Measurements from ENCODE around the gene GDPGP1.
"Not testable (repeated sequence)": the region's sequence is repeated elsewhere in the genome, so short reads cannot be mapped to it uniquely, and the experiment has no call there.

GDPGP1 gene

DNA sequence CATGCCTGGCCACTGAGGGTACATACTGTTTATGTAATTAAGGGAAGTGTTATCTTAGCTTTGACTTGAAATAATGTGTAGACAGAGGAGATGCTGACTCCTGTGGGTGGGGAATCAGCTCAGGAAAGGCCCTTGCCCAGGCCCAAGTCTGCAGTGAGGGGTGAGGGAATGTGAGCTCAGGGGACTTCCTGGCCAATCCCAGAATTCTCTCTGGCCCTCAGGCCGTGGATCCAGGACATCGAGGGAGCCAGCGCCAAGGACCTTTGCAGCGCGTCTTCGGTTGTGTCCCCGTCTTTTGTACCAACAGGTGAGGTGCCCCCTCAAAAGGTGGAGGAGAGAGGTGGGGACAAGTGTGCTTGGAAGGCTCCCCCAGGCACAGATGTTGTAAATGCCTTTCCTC lies 6.7 kb upstream of the GDPGP1 start:
- no peak for FAIRE-seq

DNA sequence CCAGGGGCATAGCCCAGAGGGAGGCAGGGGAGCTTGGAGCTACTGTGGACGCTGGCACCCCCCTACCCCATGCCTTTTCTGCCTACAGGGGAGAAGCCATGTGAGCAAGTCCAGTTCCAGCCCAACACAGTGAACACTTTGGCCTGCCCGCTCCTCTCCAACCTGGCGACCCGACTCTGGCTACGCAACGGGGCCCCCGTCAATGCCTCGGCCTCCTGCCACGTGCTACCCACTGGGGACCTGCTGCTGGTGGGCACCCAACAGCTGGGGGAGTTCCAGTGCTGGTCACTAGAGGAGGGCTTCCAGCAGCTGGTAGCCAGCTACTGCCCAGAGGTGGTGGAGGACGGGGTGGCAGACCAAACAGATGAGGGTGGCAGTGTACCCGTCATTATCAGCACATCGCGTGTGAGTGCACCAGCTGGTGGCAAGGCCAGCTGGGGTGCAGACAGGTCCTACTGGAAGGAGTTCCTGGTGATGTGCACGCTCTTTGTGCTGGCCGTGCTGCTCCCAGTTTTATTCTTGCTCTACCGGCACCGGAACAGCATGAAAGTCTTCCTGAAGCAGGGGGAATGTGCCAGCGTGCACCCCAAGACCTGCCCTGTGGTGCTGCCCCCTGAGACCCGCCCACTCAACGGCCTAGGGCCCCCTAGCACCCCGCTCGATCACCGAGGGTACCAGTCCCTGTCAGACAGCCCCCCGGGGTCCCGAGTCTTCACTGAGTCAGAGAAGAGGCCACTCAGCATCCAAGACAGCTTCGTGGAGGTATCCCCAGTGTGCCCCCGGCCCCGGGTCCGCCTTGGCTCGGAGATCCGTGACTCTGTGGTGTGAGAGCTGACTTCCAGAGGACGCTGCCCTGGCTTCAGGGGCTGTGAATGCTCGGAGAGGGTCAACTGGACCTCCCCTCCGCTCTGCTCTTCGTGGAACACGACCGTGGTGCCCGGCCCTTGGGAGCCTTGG lies 5.9 kb upstream of the GDPGP1 start:
- no peak for FAIRE-seq

DNA sequence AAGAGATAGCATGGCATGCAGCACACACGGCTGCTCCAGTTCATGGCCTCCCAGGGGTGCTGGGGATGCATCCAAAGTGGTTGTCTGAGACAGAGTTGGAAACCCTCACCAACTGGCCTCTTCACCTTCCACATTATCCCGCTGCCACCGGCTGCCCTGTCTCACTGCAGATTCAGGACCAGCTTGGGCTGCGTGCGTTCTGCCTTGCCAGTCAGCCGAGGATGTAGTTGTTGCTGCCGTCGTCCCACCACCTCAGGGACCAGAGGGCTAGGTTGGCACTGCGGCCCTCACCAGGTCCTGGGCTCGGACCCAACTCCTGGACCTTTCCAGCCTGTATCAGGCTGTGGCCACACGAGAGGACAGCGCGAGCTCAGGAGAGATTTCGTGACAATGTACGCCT lies 5.0 kb upstream of the GDPGP1 start:
- no peak for FAIRE-seq

DNA sequence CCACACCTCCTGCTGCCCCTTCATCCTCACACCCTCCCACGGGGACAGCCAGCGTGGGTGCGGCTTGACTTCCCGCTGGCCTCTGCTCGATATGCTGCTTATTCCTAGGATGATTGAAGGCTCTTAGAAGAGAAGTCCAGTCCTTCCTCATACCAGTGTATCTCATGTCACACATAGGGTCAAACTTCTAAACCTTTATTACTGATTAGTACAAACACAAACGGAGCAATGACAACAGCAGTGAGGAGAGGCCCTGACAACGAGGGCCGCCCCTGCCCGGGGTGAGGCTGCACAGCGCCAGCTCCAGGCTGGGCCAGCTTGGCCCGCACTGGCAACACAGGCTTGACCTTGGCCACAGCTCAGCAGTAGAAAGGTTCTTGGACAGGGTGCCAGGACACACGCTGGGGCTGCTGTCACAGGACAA lies 3.9 kb upstream of the GDPGP1 start:
- FAIRE-seq: no peak

DNA sequence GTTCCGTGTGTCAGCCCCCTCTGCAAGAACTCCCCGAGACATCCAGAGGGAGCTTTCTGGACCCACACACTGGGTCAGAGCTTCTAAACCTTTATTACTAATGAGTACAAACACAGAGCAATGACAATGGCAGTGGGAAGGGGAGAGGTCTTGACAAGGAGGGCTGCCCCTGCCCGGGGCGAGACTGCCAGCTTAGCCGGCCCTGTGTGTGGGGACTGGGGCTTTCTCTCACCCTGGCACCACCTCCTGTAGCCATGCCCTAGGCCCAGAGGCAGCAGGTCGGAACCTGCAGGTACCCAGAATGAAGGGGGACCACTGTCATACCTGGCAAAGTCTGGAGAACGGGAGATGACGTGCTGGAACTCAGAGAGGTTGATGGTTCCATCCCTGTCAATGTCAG lies 3.4 kb upstream of the GDPGP1 start:
- FAIRE-seq: no peak

DNA sequence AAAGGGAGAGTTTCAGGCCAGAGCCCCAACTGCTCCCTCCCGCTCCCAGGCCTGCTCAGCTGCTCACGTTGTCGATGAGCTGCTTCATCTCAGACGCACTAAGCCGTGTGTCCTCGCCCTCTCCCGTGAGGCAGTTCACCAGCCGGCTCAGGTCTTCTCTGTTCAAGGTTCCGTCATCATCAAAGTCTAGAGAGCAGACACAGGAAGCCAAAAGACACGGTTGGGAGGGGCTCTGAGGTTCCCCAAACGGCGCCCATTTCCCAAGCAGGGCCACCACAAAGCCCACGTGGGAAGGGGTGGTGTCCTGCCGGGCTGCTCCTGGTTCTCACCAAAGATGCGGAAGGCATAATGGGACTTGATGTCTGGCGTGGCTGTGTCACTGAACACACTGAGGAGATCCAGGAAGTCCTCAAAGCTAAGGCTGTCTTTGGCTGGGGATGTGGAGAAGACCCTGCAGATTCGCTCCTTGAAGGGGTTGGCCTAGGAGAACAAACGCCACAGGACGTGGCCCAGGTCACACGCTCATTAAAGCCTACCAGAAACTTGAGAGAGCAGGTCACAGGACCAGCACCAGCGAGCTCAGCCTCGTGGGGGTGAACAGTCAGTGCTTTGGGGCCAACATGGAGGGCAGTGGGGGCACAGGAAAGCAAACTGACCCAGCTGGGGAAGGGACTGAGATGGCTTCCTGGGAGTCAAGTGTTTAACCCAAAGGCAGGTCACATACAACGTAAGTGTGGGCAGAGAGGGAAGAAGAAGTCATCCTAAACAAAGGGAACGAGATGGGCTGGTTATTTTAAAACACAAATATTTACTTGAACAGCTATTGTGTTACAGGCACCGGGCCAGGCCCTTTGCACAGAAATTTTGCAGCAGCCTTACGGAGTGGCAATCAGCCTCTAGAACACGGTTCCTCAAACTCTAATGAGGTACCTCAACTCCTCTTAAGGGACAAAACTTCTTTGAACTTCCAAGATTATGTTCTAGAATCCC lies 2.7 kb upstream of the GDPGP1 start:
- FAIRE-seq: no peak

DNA sequence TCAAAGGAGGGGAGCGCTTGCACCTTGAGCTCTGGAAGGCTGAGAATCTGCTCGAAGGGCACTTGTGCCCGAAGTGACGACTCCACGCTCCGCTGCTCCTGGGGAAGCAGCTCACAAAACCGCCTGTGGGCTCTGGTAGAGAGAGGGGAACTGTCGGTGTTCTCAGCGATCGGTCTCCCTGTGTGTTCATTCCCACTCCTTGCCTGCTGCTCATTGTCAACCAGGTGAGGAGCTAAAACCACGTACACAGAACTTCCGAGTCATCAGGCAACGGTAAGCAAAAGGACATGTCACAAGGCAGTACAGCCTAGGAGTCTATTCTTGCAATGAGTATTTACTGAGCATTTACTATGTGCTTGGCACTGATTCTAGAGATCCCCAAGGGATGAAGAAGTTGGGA lies 1.8 kb upstream of the GDPGP1 start:
- FAIRE-seq: no peak

DNA sequence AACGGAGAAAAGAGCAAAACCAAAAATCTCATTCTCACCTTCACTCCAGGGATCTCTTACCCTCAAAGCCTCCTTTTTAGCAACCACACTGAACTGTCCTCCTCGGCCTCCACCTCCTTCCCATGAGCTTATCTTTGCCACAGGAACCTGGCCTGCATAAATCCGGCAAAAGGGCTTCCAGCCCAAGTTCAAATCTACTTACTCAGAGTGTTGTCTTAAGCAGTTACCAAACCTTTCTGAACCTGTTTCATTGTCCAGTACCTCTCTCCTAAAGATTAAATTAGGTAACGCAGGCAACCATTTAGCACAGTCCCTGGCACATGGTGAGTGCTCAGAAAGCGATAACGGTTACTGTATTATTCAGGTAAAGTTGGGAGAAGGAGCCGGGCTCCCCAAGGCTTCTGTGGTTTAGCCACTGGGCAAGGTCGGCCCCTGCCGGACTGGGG lies 1.0 kb upstream of the GDPGP1 start:
- no peak for FAIRE-seq

DNA sequence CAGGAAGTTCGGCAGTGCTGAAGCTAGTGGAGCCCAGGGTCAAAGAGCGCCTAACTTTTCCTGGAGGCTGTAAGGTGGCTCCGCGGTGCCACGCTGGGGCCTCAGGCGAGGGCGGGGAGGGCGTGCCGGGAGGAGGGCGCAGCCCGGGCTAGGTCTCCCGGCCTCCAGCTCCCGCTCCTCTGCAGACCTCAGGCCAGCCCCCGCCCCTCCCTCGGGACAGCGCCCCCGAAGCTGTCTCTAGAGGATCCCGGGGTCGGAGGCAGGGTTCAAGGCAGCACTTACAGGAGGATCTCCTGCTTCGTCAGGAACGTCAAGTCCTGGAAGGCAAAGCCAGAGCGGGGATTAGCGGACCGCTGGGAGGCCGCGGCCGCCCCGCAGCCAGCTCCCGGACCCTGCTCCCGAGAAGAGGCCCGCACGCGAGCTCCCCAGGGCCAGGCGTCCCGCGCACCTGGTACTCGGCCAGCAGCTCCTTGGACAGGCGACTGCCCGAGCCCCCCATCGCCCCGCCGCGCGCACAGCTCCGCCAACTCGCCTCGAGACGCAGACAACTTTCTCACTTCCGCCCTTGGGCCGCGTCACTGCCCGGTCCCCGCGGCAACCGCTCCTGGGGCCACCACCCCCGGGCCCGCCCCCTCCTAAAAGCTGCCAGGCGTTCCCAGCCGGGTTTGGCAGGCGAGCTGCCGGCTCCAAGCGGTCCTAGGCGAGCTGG lies 468 bp upstream of the GDPGP1 start, which contains the start of gene CIB1:
Gene CIB1 (minus strand): TSS at position 555 of the 709 bp plus-strand sequence. CDS start 56 bp downstream, at position 499.
- peak; percentile 15 for FAIRE-seq

DNA sequence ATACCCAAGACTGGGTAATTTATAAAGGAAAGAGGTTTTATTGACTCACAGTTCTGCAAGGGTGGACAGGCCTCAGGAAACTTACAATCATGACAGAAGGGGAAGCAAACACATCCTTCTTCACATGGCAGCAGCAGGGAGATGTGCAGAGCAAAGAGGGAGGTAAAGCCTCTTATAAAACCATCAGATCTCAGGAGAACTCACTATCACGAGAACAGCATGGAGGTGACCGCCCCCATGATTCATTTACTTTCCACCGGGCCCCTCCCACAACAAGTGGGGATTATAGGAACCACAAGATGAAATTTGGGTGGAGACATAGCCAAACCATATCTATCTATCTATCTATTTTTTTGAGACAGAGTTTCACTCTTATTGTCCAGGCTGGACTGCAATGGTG lies 5.4 kb downstream of the GDPGP1 start:
- no peak for FAIRE-seq

DNA sequence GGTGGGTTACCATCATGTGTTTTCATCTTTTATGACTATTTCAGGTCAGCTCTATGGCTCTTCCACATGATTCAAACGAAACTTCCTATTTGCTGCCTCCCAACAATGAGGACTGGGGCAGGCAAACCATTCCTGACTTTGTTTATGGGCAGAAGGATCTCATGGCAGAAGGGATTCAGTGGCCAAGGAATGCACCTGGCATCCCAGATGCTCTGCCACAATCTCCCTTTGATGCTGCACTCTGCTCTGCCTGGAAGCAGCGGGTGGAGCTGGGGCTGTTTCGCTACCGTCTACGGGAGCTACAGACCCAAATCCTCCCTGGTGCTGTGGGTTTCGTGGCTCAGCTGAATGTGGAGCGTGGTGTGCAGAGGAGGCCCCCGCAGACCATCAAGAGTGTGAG lies 6.8 kb downstream of the GDPGP1 start:
- FAIRE-seq: no peak

DNA sequence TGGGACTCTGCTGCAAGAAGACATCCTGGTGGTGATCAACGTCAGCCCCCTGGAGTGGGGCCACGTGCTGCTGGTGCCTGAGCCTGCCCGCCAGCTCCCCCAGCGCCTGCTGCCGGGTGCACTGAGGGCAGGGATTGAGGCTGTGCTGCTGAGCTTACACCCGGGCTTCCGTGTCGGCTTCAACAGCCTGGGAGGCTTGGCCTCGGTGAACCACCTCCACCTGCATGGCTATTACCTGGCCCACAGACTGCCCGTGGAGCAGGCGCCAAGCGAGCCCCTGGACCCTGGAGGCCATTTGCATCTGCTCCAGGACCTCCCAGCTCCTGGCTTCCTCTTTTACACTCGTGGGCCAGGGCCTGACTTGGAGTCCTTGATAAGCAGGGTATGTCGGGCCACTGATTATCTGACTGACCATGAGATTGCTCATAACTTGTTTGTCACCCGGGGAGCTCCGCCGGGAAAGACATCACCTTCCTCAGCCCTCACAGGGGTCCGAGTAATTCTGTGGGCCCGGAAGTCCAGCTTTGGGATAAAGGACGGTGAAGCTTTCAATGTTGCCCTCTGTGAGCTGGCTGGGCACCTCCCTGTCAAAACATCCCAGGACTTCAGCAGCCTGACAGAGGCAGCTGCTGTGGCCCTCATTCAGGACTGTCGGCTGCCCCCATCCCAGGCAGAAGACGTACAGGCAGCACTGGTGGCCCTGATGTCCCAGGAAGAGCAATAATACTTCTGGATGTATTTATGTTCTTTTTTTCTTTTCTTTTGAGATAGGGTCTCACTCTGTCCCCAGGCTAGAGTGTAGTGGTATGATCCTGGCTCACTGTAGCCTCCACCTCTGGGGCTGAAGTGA lies 7.6 kb downstream of the GDPGP1 start:
- no peak for FAIRE-seq

DNA sequence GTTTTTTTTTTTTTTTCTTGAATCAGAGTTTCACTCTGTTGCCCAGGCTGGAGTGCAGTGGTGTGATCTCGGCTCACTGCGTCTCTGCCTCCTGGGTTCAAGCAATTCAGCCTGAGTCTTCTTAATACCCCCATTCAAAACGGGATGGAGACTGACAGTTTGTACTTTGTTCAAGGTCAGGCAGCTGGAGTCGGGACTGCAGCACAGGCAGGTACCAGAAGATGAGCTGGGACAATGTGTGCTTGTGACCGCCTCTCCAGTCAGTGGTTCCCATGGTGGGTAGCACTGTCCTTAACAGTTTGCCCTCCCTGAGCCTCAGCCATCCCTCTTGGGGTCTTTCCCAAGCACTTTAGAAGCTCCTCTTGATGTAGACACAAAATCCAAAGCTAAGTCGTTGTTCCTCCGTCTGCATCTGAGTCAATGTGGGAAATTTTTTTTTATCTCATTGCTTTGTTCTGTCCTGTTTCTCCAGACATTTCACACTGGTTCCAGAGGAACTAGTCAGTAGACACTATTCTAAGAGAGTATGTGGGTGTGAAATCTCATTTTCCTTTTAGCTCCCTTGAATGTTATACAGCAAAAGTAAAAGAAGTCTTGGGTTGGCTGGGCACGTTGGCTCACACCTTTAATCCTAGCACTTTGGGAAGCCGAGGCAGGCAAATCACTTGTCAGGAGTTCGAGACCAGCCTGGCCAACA lies 10.1 kb downstream of the GDPGP1 start:
- no peak for FAIRE-seq

DNA sequence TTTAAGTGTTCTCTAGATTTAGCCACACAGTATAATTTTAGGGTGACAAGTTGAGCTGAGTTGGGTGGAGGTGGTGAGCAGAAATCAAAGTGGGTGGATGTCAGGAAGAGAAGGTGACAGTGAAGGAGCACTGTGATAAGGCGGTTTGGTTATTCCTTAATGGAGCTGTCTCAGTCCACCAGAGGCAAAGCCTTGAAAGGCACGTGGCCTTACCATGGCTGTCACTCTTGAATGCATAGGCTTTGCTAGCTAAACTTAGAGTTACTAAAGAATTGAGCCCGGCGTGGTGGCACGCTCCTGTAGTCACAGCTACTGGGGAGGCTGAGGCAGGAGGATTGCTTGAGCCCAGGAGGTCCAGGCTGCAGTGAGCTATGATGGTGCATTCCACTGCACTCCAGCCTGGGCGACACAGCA lies 14.8 kb downstream of the GDPGP1 start:
- FAIRE-seq: no peak

DNA sequence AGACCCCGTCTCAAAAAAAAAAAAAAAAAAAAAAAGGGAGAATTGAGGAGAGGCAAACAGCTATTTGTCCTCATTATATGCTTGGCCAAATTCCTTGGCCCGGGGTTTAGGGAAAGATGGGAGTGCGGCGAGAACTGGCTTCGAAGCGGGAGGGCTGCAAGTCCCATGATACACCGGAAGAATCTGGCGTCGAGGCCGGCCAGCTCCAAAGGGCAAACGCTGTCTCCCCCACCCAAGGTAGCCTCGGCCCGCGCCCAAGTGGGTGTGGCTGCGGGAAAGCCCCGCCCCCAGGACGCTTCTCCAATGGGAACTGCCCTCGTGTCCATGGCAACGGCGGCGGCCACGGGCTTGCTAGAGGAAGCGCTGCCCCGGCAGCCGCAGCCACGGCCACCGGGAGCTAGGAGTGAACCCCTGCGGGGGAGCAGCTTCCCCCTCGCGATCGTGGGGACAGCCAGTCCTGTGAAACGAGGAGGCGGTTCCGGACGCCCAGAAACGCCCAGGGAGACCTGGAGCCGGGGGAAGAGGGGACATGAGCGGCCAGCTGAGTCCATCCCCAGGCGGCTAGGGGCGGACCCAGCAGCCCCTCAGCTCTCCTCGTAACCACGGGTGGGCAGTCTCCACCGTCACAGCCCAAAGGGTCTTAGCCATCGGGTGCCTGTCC lies 15.3 kb downstream of the GDPGP1 start, which contains the start of gene TTLL13:
Gene TTLL13 (plus strand): TSS at position 354 of the 661 bp plus-strand sequence. CDS start 1,075 bp downstream, outside the sequence.
- peak; percentile 28 for FAIRE-seq

DNA sequence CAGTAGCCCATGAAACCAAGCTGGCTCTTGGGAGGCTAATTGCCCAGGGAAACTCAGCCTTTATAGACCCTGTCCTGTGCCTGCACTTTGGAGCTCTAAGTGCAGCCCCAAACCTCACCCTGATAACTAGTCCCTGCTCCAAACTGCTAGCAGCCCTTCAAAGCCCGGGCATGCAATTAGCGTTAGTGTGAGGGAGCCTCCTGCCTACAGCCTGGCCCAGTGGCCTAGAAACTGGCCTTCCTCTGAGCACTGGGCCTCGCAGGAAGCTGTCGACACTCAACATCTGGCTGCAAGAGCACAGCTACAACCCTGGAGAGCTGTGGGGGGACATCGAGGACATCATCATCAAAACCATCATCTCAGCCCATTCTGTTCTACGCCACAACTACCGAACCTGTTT lies 23.8 kb downstream of the GDPGP1 start:
- FAIRE-seq: no peak

DNA sequence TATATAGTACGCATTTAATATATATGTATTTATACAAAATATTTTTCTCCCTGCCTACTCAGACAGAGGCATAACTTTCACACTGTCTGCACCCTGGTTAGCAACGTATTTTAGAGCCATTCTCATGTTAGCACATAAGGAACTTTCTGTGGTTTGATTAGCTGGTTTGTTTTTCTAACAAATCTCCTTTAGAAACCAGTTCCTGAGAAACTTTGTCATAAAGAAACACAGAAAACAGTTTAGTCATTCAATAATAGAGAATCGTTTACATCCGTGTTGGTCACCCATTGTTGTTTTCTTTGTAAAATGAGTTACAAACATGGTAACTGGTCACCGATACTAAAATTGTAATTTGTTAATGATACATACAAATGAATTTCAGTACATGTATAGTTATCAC lies 25.5 kb downstream of the GDPGP1 start:
- FAIRE-seq: no peak

DNA sequence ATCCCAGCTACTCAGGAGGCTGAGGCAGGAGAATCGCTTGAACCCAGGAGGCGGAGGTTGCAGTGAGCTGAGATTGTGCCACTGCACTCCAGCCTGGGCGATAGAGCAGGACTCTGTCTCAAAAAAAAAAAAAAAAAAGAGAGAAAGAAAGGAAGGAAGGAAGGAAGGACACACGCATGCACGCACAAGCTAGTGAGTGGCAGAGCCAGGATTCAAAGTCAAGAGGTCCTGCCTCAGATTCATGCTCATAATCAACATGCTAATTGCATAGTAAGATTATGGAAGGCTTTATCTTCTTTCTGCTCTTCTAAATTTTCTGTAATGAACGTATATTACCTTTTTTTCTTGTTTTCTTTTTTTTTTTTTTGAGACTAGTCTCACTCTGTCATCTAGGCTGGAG lies 26.7 kb downstream of the GDPGP1 start:
- FAIRE-seq: not testable (repeated sequence)

DNA sequence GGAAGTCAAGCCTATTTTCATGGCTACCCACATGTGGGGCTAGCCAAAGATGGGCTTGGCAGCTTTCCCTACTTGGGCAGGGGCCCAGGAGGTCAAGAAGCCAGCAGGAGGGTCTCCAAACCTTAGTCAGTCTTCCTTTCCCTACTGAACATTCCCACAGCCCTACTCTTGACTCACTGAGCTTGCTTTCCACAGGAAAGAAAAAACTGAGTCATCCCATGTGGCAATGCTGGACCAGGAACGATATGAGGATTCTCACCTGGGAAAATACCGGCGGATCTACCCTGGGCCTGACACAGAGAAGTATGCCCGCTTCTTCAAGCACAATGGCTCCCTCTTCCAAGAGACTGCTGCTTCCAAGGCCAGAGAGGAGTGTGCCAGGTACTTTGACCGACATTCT lies 27.8 kb downstream of the GDPGP1 start:
- FAIRE-seq: no peak

DNA sequence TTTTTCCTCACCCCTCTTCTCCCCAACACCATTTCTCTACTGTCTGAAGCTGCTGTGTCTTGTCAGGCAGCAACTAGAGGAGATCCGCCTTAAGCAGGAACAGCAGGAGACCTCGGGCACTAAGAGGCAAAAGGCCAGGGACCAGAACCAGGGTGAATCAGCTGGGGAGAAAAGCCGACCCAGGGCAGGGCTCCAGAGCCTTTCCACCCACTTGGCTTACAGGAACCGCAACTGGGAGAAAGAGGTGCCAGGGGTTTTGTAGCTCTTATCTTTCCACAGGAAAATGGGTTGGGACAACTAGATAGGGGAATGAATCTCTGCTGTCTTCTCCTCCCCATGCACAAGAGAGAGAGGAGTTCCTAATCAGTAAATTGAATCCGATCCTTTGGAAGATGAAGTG lies 28.4 kb downstream of the GDPGP1 start:
- FAIRE-seq: no peak

Measured in G401.6 (cell line).